AG09319 (cell line): ENCODE data around the gene LMF2.
A peak's percentile ranks its signal among the peaks of the same experiment; 100 is the strongest.

Experiments used
- DNase-seq: peaks from one replicate; pipeline ENCODE4 v3.0.0-alpha.2; 2010; ENCODE audit warnings: low read depth; ENCODE audit errors: extremely low read depth
- TF ChIP-seq, protein P1 (sequence below): IDR thresholded peaks from 2 replicates; pipeline ENCODE4 v1.5.1; 2011; ENCODE audit warnings: low read depth, mild to moderate bottlenecking, inconsistent platforms, low read length, moderate library complexity

The LMF2 gene

DNA sequence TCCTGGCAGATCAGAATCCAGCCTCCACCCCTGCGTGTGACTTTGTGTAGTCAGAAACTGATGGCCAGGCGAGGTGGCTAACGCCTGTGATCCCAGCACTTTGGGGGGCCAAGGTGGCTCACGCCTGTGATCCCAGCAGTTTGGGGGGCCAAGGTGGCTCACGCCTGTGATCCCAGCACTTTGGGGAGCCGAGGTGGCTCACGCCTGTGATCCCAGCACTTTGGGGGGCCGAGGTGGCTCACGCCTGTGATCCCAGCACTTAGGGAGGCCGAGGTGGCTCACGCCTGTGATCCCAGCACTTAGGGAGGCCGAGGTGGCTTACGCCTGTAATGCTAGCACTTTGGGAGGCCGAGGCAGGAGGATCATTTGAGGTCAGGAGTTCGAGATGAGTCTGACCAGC lies 5.7 kb upstream of the LMF2 start:
- TF ChIP-seq, protein P1, sequence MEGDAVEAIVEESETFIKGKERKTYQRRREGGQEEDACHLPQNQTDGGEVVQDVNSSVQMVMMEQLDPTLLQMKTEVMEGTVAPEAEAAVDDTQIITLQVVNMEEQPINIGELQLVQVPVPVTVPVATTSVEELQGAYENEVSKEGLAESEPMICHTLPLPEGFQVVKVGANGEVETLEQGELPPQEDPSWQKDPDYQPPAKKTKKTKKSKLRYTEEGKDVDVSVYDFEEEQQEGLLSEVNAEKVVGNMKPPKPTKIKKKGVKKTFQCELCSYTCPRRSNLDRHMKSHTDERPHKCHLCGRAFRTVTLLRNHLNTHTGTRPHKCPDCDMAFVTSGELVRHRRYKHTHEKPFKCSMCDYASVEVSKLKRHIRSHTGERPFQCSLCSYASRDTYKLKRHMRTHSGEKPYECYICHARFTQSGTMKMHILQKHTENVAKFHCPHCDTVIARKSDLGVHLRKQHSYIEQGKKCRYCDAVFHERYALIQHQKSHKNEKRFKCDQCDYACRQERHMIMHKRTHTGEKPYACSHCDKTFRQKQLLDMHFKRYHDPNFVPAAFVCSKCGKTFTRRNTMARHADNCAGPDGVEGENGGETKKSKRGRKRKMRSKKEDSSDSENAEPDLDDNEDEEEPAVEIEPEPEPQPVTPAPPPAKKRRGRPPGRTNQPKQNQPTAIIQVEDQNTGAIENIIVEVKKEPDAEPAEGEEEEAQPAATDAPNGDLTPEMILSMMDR, result no peak
- DNase-seq, result no peak

DNA sequence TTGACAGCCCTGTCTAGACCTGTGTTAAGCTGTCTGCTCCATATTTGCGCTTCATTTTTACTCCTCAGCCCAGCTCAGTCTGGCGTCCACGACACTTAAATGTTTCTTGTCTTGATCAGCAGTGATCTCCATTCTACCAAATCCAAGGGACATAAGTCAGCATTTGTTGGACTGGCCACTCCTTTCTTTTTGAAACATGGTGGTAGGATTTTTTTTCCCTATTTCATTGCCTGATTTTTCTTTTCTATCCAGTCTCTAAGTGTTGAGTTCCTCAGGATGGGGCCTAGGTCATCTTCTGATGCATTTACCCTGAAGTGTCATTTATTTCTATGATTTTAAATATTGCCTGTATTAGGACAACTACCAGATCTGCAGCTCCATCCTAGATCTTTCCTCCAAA lies 1.4 kb upstream of the LMF2 start:
- TF ChIP-seq, protein P1, result no peak
- DNase-seq, result no peak

DNA sequence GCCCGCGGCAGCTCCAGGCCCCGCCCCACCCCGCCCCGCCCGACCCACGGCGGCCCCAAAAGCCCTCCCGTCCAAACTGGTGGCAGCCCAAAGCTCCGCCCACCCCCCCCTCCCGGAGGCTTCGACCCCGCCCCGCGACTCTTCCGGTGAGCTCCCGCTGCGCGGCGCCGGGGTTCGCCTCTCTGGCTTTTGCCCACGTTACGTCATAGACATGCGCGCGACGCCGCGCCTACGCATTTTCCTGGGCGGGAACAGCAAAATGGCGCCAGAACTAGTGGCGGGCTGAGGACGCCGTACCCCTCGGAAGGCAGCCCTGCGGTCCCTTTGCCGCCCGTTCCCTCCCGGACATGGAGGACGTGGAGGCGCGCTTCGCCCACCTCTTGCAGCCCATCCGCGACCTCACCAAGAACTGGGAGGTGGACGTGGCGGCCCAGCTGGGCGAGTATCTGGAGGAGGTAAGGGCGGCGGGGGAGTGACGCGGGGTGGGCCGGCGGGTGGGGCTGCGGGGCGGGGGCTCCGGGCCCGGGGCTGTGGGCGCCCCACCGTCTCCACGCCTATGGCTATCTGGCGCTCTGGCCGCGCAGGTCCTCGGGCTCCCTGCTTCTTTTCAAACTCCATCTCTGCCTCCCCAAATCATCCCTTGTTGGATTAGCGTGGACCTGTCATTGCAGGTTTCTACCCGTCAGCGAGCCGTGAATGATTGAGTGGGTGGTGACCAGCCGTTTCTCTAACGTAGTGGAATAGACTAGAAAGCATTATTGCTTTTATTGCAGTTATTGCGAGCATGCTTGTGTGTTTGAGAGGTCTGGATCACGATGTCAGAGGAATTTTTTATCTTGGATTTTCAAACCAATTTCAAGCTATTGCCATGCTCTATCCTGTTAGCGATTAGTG lies 736 bp upstream of the LMF2 start, which contains the start of gene NCAPH2:
NCAPH2 (plus strand) TSS at position 234 of the 894 bp plus-strand sequence; CDS start at position 348, 114 bp downstream.
- peak; percentile 92 for DNase-seq
- TF ChIP-seq, protein P1, result no peak; the same call in 1 of the 2 replicates

DNA sequence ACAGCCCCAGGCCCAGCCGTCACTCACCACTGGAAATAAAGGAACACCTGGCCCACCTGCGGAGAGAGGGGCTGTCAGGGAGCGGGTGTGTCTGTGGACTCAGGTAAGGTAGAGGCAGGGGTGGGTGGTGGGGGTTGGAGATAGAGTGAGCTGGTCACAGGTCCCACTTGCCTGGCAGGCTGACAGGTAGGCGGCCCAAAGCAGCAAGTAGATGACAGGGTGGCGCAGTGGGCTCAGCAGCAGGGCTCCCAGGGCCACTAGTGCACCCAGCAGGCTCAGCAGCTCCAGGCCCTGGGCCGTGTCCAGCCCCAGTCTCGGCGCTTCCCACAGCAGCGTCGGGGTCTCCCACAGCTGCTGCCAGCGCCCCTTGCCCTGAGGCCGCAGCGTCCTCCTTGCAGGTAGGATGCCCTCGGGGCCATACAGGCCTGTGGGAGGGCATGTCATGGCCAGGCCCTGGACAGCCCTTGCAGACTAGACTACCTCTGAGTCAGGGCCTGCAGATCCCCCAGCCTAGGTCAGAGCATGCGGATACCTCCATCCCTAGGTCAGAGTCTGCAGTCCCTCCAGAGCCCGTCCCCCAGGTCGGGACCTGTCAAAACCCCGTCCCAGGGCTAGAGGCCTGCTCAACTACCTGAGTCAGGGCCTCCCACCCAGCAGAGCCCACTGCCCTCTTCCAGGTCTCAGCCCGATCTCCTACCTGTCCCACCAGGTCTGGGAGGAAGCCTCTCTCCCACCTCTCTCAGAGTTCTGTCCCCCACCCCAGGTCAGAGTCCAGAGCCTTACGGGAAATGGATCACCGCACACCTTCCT lies 686 bp downstream of the LMF2 start:
- DNase-seq, result no peak
- TF ChIP-seq, protein P1, result no peak

DNA sequence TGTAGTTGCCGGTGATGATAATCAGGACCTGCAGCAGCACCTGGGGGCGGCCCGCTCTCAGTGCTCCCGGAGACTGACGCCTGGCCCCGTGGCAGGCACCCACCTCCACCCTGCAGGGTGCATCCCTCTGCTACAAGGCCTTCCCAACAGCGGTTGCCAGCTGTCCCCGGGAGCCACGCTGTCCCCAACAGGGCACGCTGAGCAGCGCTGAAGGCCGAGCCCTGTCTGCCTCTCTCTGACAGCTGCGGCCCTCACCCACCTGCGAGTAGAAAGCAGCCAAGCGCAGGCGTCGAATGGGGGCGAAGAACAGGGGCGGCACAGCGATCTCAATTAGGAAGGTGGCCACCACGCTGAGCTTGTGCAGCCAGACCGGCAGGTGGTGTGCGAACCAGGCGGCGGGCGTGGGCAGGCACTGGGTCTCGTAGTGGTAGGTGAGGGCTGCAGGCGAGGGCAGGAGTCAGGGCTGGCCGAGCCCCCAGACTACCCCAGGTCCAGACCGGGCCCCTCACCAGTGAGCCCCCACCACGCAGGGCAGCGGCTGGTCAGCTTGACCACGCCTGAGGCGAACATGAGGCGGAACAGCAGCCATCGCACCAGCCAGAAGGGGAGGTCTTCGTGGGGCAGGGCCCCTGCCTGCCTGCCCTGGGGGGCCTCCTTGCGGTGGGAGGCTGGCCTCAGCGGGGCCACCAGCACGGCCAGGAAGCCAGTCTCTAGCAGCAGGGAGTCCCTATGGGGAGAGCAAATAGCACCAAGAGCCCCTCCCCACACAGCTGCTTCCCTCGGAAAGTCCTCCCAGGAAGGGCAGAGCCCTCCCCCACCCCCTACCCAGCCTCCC lies 1.5 kb downstream of the LMF2 start:
- TF ChIP-seq, protein P1, result no peak
- no peak for DNase-seq

DNA sequence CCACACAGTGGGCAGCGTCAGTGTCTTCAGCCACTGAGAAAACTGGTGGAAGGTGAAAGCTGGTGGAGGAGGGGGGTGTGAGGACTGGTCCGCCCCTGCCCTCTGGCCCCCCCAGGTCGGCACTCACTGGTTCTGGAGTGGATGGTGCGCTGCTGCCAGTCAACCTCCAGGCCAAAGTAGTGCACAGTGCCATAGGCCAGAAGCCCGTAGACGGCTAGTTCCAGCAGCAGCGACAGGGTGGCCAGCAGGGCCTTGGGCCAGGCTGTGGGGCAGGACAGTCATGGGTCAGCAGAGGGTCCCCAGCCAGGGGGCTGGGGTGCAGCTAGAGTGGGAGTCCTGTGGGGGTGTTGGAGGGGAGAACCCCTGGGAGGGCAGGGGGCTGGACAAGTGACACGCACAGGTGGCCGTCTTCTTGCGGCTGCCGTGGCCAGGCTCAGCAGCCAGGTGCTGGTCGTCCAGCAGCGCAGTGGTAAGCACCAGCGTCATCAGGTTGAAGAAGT lies 2.2 kb downstream of the LMF2 start:
- DNase-seq, result no peak
- TF ChIP-seq, protein P1, result no peak
